HG02981 (cell line): Measurements from ENCODE around the gene NAXD.
A peak's percentile ranks its signal among the peaks of the same experiment; 100 is the strongest.
"Not testable (repeated sequence)": the region's sequence is repeated elsewhere in the genome, so short reads cannot be mapped to it uniquely, and the experiment has no call there.

Experiments used
- ATAC-seq: cut with Tn5 transposase; IDR thresholded peaks from one replicate; pipeline ENCODE4 v1.9.1; 2021; ENCODE audit warnings: mild to moderate bottlenecking, moderate library complexity; ENCODE audit not compliant: unreplicated experiment

NAXD gene

DNA sequence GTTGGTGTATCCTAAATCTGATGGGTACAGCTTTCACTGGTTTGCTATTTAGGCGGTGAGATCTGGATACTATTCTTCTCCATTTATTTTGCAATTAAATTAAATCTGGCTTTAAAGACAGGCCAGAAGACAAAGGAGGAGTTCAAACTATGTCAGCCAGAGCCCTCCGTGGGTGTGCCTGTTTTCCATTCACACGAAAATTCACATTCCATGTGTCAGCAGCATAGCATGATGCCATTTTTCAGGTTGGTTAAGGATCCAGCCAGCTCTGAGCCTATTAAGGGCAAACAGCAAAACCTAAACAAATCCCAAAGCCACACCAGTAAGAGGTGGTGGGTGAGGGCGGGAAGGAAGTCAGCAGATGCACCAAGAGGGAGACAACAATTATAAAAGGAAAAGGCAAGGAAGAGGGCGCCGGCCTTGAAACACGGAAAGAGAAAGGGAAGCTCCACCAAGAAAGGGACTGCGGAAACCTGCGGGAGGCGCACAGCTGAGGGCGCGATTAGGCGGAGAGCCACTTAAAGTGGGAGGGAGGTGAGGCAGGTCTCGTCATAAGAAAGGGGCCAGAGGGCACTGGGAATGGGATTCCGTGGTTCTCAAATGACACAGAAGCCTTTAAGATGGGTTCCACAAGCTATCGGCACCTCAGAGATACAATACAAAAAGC is 47.6 kb downstream of the NAXD start:
- ATAC-seq = no peak

DNA sequence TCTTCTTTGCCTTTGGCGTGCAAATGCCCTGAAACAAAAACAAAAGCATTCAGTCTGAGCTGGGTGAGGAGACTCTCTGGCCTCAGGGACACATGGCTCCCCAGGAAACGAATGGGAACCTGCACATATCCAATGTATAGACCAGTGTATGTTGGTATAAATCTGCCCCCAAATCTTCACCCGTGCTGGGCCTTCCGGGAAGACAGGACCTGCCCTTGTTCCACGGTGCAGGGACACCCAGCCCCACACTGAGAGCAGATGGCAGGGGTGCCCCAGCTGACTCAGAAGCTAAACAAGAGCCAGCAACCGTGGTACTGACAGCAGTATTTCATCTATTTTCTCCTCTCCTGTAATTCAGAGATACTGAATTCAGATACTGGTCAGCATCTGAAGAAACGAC is 48.1 kb downstream of the NAXD start:
- ATAC-seq = no peak

DNA sequence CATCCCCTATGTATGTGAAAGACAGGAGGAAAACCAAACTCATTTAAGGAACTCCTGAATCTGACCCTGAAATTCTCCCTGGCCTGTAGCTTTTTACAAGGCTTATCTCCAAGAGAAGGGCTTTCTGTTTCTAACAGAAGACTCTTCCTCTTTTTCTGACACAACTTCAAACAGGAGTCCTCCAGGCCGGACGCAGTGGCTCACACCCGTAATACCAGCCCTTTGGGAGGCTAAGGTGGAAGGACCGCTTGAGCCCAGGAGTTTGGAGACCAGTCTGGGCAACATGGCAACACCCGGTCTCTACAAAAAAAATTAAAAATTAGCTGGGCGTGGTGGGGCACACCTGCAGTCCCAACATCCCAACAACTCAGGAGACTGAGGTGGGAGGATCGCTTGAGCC is 48.7 kb downstream of the NAXD start:
- no peak for ATAC-seq

DNA sequence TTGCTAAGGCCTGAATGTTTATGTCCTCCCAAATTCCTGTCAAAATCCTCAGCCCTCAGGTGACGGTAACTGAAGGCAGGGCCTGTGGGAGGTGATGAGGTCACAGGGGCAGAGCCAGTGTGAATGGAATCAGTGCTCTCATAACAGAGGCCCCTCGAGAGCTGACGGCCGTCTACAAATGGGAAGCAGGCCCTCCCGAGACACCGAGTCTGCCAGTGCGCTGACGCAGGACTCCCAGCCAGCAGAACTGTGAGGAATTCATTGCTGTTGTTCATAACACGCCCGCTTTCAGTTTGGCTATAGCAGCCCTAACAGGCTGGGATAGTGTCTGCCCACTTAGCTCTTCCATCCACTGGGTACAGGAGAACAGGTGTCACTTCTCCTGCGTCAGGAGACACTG is 49.3 kb downstream of the NAXD start:
- ATAC-seq = no peak

DNA sequence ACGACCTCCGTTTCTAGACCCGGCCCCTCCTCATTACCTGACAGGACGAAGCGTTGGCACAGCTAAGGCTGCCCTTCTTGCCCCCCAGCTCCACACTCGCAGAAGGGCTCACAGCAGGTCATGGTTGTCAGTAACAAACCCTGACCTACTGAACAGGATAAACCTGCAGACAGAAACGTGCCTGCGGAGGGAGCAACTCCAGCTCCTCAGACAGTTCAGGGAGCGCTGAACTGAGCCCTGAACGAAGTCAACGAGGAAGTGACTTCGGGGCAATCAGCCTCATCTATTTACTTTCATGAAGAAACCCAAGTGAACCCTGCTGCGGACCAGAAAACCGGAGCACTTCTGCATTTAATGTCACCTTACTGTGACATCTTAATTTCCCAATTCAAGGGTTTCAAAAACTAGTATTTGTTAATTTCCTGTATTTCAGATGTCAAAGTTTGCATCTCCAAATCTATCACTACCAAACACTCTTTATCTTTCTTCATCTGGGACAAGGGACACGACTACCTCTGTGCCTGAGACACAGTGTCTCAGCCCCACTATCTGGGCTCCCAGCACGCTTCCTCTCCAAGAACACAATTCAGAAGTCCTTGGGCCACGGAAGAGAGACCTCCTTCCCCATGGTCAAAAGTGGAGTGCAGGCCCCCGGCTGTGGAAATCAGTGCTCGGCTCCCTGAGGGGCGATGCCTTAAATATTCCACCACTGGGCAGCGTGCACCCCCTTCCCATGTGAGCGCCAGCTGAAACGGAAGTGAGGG is 50.3 kb downstream of the NAXD start:
- no peak for ATAC-seq

DNA sequence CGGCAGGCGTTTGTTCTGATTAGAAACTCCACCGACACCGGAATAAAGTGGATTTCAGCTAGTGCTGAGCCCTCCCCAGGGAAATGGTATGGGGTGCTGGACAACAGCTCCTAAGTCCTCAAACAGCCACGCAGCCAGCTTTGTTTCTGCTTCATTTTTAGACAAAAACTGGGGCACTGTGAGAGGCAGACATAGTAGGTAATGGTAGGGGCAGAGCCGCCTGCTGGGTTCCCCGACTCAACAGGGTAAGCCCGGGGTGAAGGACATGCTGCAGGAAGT is 50.8 kb downstream of the NAXD start:
- ATAC-seq = no peak

DNA sequence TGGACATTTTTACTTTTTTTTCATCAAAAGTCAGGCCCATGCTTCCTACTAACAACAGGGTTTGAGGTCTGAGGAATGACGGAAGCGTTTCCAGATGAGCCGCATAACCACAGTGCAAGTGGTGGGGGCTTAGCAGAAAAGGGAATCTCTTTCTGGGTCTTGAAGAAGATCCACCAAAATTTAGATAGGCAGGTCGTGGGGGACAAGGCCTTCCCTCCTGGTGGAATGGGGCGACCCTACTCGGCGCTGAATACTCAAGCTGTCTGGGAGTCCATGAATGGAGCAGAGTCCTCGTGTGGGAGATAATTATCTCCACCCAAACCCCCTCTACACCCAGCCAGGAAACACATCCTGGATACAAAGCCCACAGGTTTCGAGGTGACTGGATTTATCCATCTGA is 53.7 kb downstream of the NAXD start:
- ATAC-seq = no peak

DNA sequence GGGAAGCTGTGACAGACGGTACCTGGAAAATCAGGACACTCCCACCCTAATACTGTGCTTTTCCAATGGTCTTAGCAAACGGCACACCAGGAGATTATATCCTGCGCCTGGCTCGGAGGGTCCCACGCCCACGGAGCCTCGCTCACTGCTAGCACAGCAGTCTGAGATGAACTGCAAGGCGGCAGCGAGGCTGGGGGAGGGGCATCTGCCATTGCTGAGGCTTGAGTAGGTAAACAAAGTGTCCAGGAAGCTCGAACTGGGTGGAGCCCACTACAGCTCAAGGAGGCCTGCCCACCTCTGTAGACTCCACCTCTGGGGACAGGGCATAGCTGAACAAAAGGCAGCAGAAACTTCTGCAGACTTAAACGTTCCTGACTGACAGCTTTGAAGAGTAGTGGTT is 54.5 kb downstream of the NAXD start:
- not testable (repeated sequence) for ATAC-seq

DNA sequence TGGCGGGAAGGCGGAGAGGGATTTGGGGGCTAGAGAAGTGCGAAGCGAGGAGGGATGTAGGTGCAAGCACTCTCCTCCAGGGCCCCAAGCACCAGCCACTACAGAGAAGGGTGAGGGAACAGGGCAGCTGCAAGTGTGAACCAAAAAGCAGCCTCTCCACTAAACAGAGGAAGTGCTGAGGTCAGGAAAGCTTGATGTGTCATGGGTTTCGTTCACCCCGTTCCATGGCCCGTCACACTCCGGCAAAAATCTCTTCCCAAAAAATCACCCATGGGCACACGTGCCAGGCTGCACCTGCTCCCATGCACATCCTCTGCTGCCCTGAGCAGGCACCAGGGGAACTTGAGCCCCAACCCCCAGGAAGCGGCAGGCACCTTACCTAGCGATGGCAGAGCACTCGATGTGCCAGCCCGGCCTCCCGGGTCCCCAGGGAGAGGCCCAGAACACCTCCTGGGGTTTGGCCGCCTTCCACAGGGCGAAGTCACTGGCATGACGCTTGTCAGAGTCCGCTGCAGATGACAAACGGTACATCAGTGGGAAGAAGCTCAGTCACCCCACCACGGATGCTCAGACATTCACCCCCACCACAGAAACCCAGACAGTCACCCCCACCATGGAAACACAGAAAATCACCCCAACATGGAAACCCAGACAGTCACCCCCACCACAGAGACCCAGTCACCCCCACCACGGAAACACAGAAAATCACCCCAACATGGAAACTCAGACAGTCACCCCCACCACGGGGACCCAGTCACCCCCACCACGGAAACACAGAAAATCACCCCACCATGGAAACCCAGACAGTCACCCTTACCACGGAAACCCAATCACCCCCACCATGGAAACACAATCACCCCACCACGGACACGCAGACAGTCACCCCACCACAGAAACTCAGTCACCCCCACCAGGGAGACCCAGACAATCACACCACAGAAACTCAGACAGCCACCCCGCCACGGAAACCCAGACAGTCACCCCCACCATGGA is 61.5 kb downstream of the NAXD start:
- ATAC-seq = peak; percentile 70

DNA sequence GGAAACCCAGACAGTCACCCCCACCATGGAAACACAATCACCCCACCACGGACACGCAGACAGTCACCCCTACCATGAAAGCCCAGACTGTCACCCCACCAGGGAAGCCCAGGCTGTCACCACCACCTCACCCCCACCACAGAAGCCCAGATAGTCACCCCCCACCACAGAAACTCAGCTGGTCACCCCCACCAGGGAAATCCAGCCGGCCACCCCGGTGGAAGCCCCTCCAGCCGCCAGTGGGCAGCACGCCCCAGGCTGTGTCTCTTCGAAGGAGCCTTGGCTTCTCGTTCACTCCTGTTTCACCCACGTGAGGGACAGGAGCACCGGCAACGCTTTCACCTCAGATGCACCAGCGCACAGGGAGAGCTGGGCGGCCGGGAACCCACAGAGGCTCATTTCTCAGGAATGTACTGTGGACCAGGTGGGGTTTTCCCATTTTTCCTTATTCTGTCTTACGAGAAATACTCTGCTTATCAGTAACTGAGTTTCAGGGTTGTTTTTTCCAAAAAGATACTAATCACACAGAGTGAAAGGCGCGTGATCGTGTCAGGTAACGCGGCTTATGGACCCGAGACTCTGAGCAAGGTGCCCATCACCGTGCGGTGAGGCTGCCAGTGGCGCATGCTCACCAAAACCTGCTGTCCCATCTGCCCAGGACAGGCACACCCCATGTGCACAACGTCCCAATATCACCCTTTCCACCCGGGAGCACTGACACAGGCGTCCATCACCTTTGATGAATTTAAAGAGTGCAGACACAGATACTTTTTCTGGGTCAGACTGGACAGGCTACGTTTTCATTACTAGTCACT is 62.6 kb downstream of the NAXD start:
- ATAC-seq = no peak

DNA sequence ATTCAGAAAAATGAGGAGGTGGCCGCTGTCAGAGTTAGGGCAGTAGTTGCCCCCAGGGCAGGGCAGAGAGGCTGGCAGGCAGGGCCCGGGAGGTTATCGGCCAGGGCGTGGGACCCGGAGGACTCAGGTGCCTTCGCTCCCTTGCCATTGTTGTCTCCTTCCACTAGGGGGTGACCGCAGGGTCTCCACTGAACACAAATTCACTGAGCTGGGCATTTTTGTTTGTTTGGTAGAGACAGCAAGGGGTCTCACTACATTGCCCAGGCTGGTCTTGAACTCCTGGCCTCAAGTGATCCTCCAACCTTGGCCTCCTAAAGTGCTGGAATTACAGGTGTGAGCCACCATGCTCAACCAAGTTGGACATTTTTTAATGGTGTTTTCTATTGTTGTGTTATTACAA is 65.5 kb downstream of the NAXD start:
- no peak for ATAC-seq

DNA sequence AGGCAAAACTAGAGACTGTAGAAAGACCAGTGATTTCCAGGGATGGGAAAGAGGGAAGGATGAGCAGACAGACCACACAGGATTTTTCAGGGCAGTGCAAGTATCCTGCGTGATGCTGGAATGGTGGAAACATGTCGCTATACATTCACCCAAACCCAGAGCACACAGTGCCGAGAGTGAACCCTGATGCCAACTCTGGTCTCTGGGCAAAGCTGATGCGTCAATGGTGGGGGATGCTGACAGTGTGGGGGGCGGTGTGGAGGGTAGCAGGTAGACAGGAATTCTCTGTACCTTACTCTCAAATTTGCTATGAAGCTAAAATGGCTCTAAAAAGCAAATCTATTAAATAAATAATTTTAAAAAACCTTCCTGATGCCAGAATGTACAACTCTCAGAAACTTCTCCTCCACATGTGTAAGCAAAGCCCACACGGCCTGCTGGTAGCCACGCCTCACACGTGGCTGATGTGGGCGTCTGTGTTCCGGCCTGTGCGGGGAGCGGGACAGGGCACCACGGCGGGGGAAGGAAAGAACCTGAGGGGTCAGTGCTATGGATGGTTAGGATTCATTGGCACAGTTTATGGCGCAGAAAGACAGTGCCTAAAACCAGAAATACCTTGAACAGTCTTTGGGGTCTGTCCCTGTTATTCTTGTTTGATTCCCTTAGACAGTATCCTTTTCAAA is 66.7 kb downstream of the NAXD start:
- no peak for ATAC-seq

DNA sequence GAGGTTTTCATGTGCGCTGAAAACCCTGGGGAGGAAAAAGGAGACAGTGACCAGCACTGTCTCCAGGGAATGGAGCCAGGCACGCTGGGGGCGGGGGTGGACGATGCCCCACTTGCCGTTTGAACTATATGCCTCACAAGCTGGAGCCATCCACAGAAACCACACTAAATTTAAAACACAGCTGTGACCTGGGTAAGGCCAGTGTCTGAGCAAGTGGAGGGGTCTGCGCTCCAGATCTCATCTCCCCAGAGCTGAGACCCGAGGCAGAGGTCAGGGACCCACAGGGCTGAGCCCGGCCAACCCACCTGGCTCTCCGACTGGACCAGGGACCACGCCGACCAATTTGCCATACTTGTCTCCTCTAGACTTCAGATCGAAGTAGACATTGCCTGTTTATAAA is 67.4 kb downstream of the NAXD start:
- ATAC-seq = no peak

DNA sequence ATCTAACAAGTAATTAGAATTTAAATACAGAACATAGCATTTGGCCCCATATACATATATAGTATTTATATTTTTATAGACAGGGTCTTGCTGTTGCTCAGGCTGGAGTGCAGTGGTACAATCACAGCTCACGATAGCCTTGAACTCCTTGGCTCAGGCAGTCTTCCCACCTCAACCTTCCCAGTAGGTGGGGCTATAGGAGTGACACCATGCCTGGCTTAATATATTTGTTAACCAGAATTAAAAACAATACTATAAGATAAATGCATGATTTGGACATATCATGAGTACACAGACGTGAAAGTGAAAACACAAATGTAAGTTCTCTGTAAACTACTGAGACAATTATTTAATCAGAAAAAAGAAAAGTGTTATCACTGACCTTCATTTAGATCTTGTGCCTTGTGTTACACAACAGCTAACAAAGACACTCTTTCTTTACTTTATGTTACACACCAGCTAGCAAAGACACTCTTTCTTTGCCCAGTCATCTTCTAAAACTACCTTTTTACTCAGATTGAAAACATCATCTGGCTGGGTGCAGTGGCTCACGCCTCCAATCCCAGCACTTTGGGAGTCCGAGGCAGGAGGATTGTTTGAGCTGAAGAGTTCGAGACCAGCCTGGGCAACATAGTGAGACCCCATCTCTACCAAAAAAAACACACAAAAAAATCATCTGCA is 68.0 kb downstream of the NAXD start:
- ATAC-seq = no peak

DNA sequence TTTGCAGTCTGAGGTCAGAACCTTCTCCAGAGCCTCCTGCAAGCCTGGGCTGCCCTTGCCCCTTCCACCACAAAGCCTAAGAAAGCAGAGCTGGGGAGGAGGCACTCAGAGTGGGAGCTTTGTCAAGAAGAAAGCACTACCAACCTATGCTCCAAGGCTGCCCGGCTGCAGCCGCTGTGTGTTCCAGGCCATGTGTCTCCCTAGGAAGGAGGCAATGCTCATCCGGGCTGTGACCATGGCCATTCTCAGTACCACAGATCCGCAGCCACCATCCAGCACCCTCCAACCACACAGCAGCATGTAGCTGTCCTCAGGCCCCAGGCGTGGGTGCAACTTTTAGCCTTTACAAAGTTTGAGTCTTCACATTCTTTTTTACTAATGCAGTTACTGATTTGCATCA is 68.6 kb downstream of the NAXD start:
- ATAC-seq = no peak

DNA sequence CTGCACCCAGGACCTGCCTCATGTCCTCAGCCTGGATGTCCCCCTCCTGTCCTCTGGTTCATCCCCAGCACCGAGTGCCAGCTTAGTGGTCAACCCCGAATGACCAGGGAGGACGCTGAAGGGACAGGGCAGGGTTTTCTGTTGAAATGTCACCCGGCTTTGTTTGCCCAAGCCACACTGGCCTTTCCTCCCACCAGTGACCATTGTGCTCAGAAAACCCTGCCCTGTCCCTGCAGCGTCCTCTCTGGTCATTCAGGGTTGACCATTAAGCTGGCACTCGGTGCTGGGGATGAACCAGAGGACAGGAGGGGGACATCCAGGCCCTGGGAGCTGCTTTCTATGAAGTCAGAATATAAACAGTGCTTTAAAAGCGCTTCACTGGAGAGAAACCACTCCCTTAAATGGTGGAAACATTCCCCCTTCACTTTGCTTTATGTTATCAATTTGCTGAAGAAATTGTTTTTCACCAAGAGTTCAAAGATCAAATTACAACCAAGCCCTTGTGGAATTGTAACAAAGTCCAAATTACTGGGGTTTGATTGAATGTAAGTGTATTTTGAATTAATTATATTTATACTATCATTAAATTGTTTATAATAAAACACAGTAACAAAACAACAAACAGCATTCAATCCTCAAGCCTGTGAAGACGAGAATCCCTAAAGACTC is 69.2 kb downstream of the NAXD start:
- no peak for ATAC-seq

DNA sequence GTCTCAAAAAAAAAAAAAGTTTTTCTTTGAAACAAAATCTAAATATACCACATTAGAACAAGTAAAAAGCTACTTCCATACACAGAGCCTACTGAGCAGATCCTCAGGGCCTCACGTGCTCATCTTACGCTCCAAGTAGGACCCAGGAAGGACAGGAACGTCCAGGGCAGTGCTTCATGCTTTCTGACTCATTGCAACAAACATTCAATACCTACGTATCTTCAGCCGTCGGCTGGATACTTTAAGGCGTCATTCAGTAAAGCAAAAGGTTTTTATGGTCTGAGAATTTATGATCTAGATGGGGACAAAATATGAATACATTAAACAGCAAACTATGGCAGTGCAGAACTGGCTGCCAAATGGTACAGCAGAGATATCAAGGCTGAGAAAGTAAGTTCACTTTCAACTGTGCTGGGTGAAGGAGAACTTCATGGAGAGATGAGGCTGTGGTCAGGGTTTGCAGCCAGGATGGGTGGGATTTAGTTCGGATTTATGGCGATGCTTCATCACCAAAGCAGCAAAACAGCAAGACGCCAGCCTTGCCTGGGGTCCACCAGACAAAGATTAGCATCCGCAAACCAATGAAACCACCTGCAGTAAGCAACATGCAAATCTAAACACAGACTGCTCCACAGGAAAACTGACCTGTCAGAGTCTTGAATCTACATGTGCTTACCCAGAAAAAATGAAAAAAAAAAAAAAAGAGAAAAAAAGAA is 70.1 kb downstream of the NAXD start:
- ATAC-seq = no peak

DNA sequence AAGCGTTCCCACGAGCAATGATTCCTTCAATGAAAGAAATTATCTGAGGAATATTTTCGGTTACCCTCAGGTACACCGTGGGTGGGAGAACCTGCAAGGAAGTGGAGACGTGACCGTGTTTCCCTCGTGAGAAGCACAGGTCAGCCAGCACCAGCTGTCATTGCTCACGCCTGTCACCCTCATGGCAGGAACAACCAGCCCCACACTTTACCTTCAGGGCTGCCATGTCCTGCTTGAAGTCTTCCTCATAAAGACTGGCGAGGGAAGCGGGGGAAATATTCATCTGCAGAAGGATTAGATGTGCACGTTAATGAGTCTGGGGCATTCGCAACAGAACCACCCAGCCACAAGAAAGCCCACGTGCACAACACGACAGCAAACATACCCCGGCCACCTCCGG is 72.4 kb downstream of the NAXD start:
- ATAC-seq = no peak

DNA sequence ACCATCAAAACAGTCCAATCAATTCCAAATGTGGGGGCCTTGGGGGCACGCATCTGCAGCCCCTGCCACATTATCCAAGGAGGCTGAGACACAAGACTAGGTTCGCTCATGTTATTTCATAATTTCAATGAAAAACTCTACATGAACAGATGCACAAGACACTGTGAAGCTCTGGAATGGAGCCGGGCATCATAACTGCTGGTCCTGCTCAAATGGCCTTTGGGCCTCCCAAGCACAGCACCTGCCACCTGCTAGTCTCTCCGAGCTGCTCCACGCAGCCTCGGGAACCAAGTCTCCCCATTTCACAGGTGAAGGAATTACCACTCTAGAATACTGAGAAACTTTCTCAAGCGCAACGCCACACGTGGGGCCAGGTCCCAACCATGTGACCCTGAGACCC is 73.7 kb downstream of the NAXD start:
- ATAC-seq = no peak
